Hindlimb muscle (tissue), 1 donor: ENCODE results near the gene SEH1L. TPM values are rescaled to one million over a fixed set of nuclear protein-coding genes. Genes with fewer than 3 reads are reported as not detected.
"Not testable (repeated sequence)": the region's sequence is repeated elsewhere in the genome, so short reads cannot be mapped to it uniquely, and the experiment has no call there.

Experiments used
- DNase-seq: peaks from one replicate; pipeline ENCODE4 v3.0.0-alpha.2; 2013
- polyA plus RNA-seq: library from polyadenylated mRNA; unstranded; fragments of 120-200 nt; gene quantifications from one replicate; pipeline ENCODE4 v1.2.1, GENCODE V29; 2013; ENCODE audit not compliant: insufficient read length

SEH1L gene
- polyA plus RNA-seq, 1 donor: 29.9 TPM

GRCh38 chr18:12996661-12997292, 49.0 kb downstream of the SEH1L start:
- DNase-seq: no peak

- not testable (repeated sequence) for DNase-seq
Measured at GRCh38 chr18:12997330-12997729, 49.5 kb downstream of the SEH1L start.

- no peak for DNase-seq
Measured at GRCh38 chr18:12998332-12999060, 50.7 kb downstream of the SEH1L start.

- peak; percentile 20 for DNase-seq
Measured at GRCh38 chr18:13003466-13003896, 55.7 kb downstream of the SEH1L start.

- no peak for DNase-seq
Measured at GRCh38 chr18:13004396-13004795, 56.6 kb downstream of the SEH1L start.

- DNase-seq: no peak
Measured at GRCh38 chr18:13005289-13005688, 57.5 kb downstream of the SEH1L start.

- DNase-seq: no peak
Measured at GRCh38 chr18:13006531-13007247, 58.9 kb downstream of the SEH1L start.

GRCh38 chr18:13007248-13007560, 59.4 kb downstream of the SEH1L start:
- no peak for DNase-seq

GRCh38 chr18:13011719-13012118, 63.9 kb downstream of the SEH1L start:
- DNase-seq: no peak

GRCh38 chr18:13014232-13014631, 66.4 kb downstream of the SEH1L start:
- no peak for DNase-seq

GRCh38 chr18:13014818-13015217, 67.0 kb downstream of the SEH1L start:
- DNase-seq: no peak

- DNase-seq: no peak
Measured at GRCh38 chr18:13017247-13017875, 69.5 kb downstream of the SEH1L start.

- DNase-seq: no peak
Measured at GRCh38 chr18:13018374-13018773, 70.6 kb downstream of the SEH1L start.

- no peak for DNase-seq
Measured at GRCh38 chr18:13019301-13019700, 71.5 kb downstream of the SEH1L start.

GRCh38 chr18:13022644-13023043, 74.8 kb downstream of the SEH1L start:
- no peak for DNase-seq

GRCh38 chr18:13025233-13025632, 77.4 kb downstream of the SEH1L start:
- no peak for DNase-seq

- no peak for DNase-seq
Measured at GRCh38 chr18:13026583-13027270, 78.9 kb downstream of the SEH1L start.

- DNase-seq: no peak
Measured at GRCh38 chr18:13028869-13029268, 81.1 kb downstream of the SEH1L start.

- no peak for DNase-seq
Measured at GRCh38 chr18:13032173-13032572, 84.4 kb downstream of the SEH1L start.

- no peak for DNase-seq
Measured at GRCh38 chr18:13035249-13035914, 87.6 kb downstream of the SEH1L start.

GRCh38 chr18:13036622-13037320, 89.0 kb downstream of the SEH1L start:
- no peak for DNase-seq
